Prostate gland (tissue), 2 donors: ENCODE results near the gene DPEP1.

Experiments used
- CTCF ChIP-seq, 4 experiments: fragments of 200-600 bp in 2 of 4; fragments of 450-650 bp in 2 of 4; sonication (generic) in 2 of 4; IDR thresholded peaks; 1 replicate in 3 of 4; 2 replicates in 1 of 4; pipeline ENCODE4 v1.5.1; 2016 to 2019; ENCODE audit warnings: antibody characterized with exemption in 4 of 4, mild to moderate bottlenecking in 2 of 4, moderate library complexity in 2 of 4
- POLR2A ChIP-seq: fragments of 450-650 bp; IDR thresholded peaks from one replicate; pipeline ENCODE4 v1.6.1; 2016; ENCODE audit warnings: antibody characterized with exemption, mild to moderate bottlenecking
- POLR2AphosphoS5 ChIP-seq: sonication (generic); formaldehyde crosslinking; IDR thresholded peaks from one replicate; pipeline ENCODE4 v1.6.1; 2017; ENCODE audit warnings: antibody characterized with exemption

GRCh38 chr16:89572485-89573205 is 40.8 kb upstream of the DPEP1 start:
- no peak for TF ChIP-seq CTCF (IDR thresholded peaks at IDR 0.05)
- no peak for TF ChIP-seq POLR2AphosphoS5
- no peak for TF ChIP-seq POLR2A
